HUES6 (cell line): Measurements from ENCODE around the gene HELZ.

Source experiments
- H3K27ac ChIP-seq: 2 replicates; pipeline ENCODE4 v1.7.0; 2013; ENCODE audit warnings: low read depth, mild to moderate bottlenecking, low read length, inconsistent platforms
- H3K27me3 ChIP-seq: 2 replicates; pipeline ENCODE4 v1.6.1; 2013; ENCODE audit warnings: low read length; ENCODE audit not compliant: control insufficient read depth, insufficient read depth
- H3K36me3 ChIP-seq: 2 replicates; pipeline ENCODE4 v1.6.1; 2013; ENCODE audit warnings: low read length; ENCODE audit not compliant: control insufficient read depth, insufficient read depth
- H3K4me1 ChIP-seq: 2 replicates; pipeline ENCODE4 v1.6.1; 2013; ENCODE audit warnings: low read length; ENCODE audit not compliant: control insufficient read depth, insufficient read depth
- H3K4me3 ChIP-seq: 2 replicates; pipeline ENCODE4 v1.5.1; 2013; ENCODE audit warnings: low read depth, low read length
- H3K9ac ChIP-seq: one replicate; pipeline ENCODE4 v1.6.1; 2013; ENCODE audit warnings: mild to moderate bottlenecking, low read length
- H3K9me3 ChIP-seq: 2 replicates; pipeline ENCODE4 v1.6.1; 2013; ENCODE audit warnings: low read depth, low read length; ENCODE audit not compliant: control insufficient read depth, insufficient read depth

Gene HELZ

DNA sequence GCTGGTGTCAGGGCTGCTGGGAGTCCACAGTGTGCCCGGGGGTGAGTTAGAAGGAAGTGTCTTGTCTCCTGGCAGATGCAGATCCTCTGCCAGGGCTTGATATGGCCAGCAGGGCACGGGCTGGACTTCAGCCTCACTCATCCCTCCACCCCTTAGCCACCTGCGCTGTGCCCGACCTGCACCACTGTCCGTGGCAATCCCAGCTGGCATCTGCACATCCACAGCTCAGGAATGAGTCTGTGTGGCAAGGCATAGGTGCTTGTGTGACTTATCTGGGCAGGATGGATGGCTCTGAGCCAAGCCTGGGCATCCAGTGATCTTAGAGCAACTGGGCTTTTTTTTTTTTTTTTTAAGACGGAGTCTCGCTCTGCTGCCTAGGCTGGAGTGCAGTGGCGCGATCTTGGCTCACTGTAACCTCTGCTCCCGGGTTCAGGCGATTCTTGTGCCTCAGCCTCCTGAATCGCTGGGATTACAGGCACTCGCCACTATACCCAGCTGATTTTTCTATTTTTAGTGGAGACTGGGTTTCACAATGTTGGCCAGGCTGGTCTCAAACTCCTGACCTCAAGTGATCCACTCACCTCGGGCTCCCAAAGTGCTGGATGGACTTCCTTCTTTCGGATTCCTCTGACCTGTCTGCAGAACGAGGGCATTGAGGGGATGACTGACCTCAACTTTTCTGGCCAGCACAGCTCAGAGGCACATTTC lies 223.1 kb downstream of the HELZ start:
- Histone ChIP-seq H3K9ac (no peak overlapping the region), H3K27ac (no peak overlapping the region), H3K36me3 (no peaks in the 10 kb centered on the region), H3K4me1 (peaks cover 5% of the 10 kb centered on the region; the same call in 1 of the 2 replicates), H3K9me3 (no peaks in the 10 kb centered on the region), H3K4me3 (no peak overlapping the region), H3K27me3 (no peaks in the 10 kb centered on the region)

DNA sequence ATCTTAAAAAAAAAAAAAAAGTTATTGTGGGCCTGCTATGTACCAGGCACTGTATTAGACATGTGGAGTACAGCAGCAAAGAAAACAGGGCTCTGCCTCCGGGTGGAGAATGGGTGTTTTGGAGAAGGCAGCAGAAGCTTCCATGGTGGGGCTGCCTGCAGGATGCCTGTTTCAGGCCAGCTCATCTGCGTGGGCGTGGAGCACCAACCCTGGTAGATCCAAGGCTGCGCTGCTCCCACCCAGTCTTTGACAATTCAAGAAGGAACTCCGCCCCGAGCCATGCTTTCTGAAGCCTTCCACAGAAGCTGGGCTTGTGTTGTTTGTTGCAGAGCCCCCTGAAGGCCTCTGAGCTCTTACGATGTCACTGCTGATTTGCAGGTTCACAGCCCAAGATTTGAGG lies 223.8 kb downstream of the HELZ start:
- H3K9me3 ChIP-seq, result no peaks in the 10 kb centered on the region
- H3K4me3 ChIP-seq, result no peak overlapping the region
- H3K9ac ChIP-seq, result no peak overlapping the region
- no peak overlapping the region for H3K27ac ChIP-seq
- peaks cover 5% of the 10 kb centered on the region; the same call in 1 of the 2 replicates for H3K4me1 ChIP-seq
- H3K27me3 ChIP-seq, result no peaks in the 10 kb centered on the region
- H3K36me3 ChIP-seq, result no peaks in the 10 kb centered on the region
